HS-5 (cell line): ENCODE data around the gene E2F2.

Experiments used
- DNase-seq: peaks from one replicate; pipeline ENCODE4 v3.0.0-alpha.2; 2012; ENCODE audit warnings: low read depth

E2F2 gene

GRCh38 chr1:23562137-23562876 is 31.3 kb upstream of the E2F2 start:
- DNase-seq = no peak

GRCh38 chr1:23561813-23562100 is 30.7 kb upstream of the E2F2 start:
- DNase-seq = no peak

- DNase-seq = no peak
Observed at GRCh38 chr1:23561076-23561812, 30.2 kb upstream of the E2F2 start.

- no peak for DNase-seq
Observed at GRCh38 chr1:23559985-23560741, 29.1 kb upstream of the E2F2 start.

GRCh38 chr1:23559136-23559984 is 28.3 kb upstream of the E2F2 start, which contains the start of gene ID3:
ID3 (minus strand) TSS chr1:23559501; CDS start chr1:23559426, 75 bp downstream.
- peak; percentile 77 for DNase-seq

- no peak for DNase-seq
Observed at GRCh38 chr1:23558872-23559135, 27.8 kb upstream of the E2F2 start.

GRCh38 chr1:23558140-23558871 is 27.3 kb upstream of the E2F2 start:
- DNase-seq = no peak

GRCh38 chr1:23557471-23558124 is 26.6 kb upstream of the E2F2 start:
- no peak for DNase-seq

GRCh38 chr1:23556635-23557470 is 25.8 kb upstream of the E2F2 start:
- DNase-seq = no peak

GRCh38 chr1:23555986-23556634 is 25.1 kb upstream of the E2F2 start:
- DNase-seq = no peak

GRCh38 chr1:23555270-23555985 is 24.4 kb upstream of the E2F2 start:
- no peak for DNase-seq

- no peak for DNase-seq
Observed at GRCh38 chr1:23554481-23555269, 23.6 kb upstream of the E2F2 start.

GRCh38 chr1:23554127-23554480 is 23.1 kb upstream of the E2F2 start:
- DNase-seq = no peak

- no peak for DNase-seq
Observed at GRCh38 chr1:23553231-23554126, 22.4 kb upstream of the E2F2 start.

- DNase-seq = no peak
Observed at GRCh38 chr1:23551849-23552248, 20.8 kb upstream of the E2F2 start.

- no peak for DNase-seq
Observed at GRCh38 chr1:23548704-23549143, 17.7 kb upstream of the E2F2 start.
